Adrenal gland (tissue), 5 donors: ENCODE data around the gene PDZRN3.

Source experiments
- POLR2A ChIP-seq, 2 donors: fragments of 450-650 bp; IDR thresholded peaks; one replicate each; pipeline ENCODE4 v1.6.1; 2017; ENCODE audit warnings: antibody characterized with exemption in 2 of 2, mild to moderate bottlenecking in 2 of 2, moderate library complexity in 1 of 2
- TF ChIP-seq, protein P1 (sequence below), 6 experiments: fragments of 450-650 bp in 4 of 6; fragments of 200-600 bp in 2 of 6; sonication (generic) in 1 of 6; IDR thresholded peaks; 1 replicate in 5 of 6; 2 replicates in 1 of 6; pipeline versions ENCODE4 v1.5.1 to v1.8.0; 2016 to 2021; ENCODE audit warnings: antibody characterized with exemption in 6 of 6, mild to moderate bottlenecking in 2 of 6, moderate library complexity in 1 of 6
- donor health status: DM: no; HTN: no; CAD: no.

DNA sequence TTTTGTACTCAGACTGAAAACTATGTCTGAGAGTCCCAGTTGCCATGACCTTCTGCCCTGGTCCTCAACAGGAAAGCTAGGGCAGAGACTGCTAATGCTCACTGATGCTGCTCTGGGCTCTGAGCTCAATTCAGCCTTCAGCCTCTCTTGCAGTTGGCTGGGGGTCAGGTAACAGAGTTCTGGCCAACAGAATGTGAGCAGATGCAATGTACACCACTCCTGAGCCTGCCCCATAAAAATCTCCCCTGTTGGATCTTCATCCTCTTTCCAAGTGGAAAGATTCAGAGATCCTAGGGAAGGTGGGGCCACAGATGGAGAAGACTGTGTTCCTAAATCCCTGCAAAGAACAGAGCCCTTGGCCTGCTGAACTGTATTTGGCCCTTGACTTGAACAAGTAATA lies 87.8 kb downstream of the PDZRN3 start:
- TF ChIP-seq, protein P1, sequence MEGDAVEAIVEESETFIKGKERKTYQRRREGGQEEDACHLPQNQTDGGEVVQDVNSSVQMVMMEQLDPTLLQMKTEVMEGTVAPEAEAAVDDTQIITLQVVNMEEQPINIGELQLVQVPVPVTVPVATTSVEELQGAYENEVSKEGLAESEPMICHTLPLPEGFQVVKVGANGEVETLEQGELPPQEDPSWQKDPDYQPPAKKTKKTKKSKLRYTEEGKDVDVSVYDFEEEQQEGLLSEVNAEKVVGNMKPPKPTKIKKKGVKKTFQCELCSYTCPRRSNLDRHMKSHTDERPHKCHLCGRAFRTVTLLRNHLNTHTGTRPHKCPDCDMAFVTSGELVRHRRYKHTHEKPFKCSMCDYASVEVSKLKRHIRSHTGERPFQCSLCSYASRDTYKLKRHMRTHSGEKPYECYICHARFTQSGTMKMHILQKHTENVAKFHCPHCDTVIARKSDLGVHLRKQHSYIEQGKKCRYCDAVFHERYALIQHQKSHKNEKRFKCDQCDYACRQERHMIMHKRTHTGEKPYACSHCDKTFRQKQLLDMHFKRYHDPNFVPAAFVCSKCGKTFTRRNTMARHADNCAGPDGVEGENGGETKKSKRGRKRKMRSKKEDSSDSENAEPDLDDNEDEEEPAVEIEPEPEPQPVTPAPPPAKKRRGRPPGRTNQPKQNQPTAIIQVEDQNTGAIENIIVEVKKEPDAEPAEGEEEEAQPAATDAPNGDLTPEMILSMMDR (IDR thresholded peaks at IDR 0.05), result no peak
- TF ChIP-seq POLR2A (IDR thresholded peaks at IDR 0.05), result no peak
